ENCODE data around the gene MTHFD2.

MTHFD2 gene

GRCh38 chr2:74221604-74222299, 23.3 kb downstream of the MTHFD2 start:
- H4K20me1 ChIP-seq (ENCODE audit: control insufficient read depth, insufficient read depth, low read depth, low read length): peaks cover 12% of the 10 kb centered on the region; the same call in 1 of the 2 replicates
- no peaks in the 10 kb centered on the region for H3K4me1 ChIP-seq (ENCODE audit: control insufficient read depth, low read length)
- H3K27ac ChIP-seq (ENCODE audit: low read depth, low read length): no peak overlapping the region
- H3K4me3 ChIP-seq (ENCODE audit: low read length): no peak overlapping the region
- no peak overlapping the region for H3K4me2 ChIP-seq (ENCODE audit: low read length)
- no peaks in the 10 kb centered on the region for H3K27me3 ChIP-seq (ENCODE audit: control insufficient read depth, low read length)
- H3K9me2 ChIP-seq (replicated peaks; ENCODE audit: control insufficient read depth, low read length): no peaks in the 10 kb centered on the region
- H3K9me3 ChIP-seq (ENCODE audit: control insufficient read depth, insufficient read depth, low read length): no peaks in the 10 kb centered on the region
- no peaks in the 10 kb centered on the region for H3K79me2 ChIP-seq (ENCODE audit: control insufficient read depth, low read length)
- peaks cover 26% of the 10 kb centered on the region for H3K36me3 ChIP-seq (ENCODE audit: control insufficient read depth, low read length)
- TF ChIP-seq EZH2phosphoT487 (IDR thresholded peaks at IDR 0.05; ENCODE audit: borderline replicate concordance, low read length) (no peak), CTCF (IDR thresholded peaks at IDR 0.05; ENCODE audit: low read depth, low read length, poor library complexity, severe bottlenecking) (no peak)
- peaks cover 41% of the 10 kb centered on the region for H3F3A ChIP-seq (ENCODE audit: control insufficient read depth, insufficient read depth)

- Histone ChIP-seq H3K9me3 (ENCODE audit: control insufficient read depth, insufficient read depth, low read length) (no peaks in the 10 kb centered on the region), H3K79me2 (ENCODE audit: control insufficient read depth, low read length) (no peaks in the 10 kb centered on the region), H3K27ac (ENCODE audit: low read depth, low read length) (no peak overlapping the region), H3K4me2 (ENCODE audit: low read length) (no peak overlapping the region), H3K4me1 (ENCODE audit: control insufficient read depth, low read length) (no peaks in the 10 kb centered on the region), H3K36me3 (ENCODE audit: control insufficient read depth, low read length) (peaks cover 21% of the 10 kb centered on the region), H4K20me1 (ENCODE audit: control insufficient read depth, insufficient read depth, low read depth, low read length) (0 out of 2 replicates have a peak, but pooled peaks cover 7% of the 10 kb centered on the region), H3K4me3 (ENCODE audit: low read length) (no peak overlapping the region), H3K27me3 (ENCODE audit: control insufficient read depth, low read length) (no peaks in the 10 kb centered on the region), H3F3A (ENCODE audit: control insufficient read depth, insufficient read depth) (peaks cover 37% of the 10 kb centered on the region), H3K9me2 (replicated peaks; ENCODE audit: control insufficient read depth, low read length) (no peaks in the 10 kb centered on the region)
- TF ChIP-seq EZH2phosphoT487 (IDR thresholded peaks at IDR 0.05; ENCODE audit: borderline replicate concordance, low read length) (no peak), CTCF (IDR thresholded peaks at IDR 0.05; ENCODE audit: low read depth, low read length, poor library complexity, severe bottlenecking) (no peak)
Measured at GRCh38 chr2:74222300-74222650, 23.9 kb downstream of the MTHFD2 start.

GRCh38 chr2:74223941-74224770, 25.7 kb downstream of the MTHFD2 start:
- Histone ChIP-seq H3K79me2 (ENCODE audit: control insufficient read depth, low read length) (no peaks in the 10 kb centered on the region), H3K4me2 (ENCODE audit: low read length) (no peak overlapping the region)
- TF ChIP-seq EZH2phosphoT487 (IDR thresholded peaks at IDR 0.05; ENCODE audit: borderline replicate concordance, low read length) (no peak), CTCF (IDR thresholded peaks at IDR 0.05; ENCODE audit: low read depth, low read length, poor library complexity, severe bottlenecking) (no peak)

More at GRCh38 chr2:74223941-74224770, 25.7 kb downstream of the MTHFD2 start:
- Histone ChIP-seq H3K4me1 (ENCODE audit: control insufficient read depth, low read length) (no peaks in the 10 kb centered on the region), H3K4me3 (ENCODE audit: low read length) (no peak overlapping the region), H3K27ac (ENCODE audit: low read depth, low read length) (no peak overlapping the region), H4K20me1 (ENCODE audit: control insufficient read depth, insufficient read depth, low read depth, low read length) (no peaks in the 10 kb centered on the region), H3K36me3 (ENCODE audit: control insufficient read depth, low read length) (peaks cover 4% of the 10 kb centered on the region; the same call in 1 of the 2 replicates), H3K27me3 (ENCODE audit: control insufficient read depth, low read length) (no peaks in the 10 kb centered on the region), H3K9me2 (replicated peaks; ENCODE audit: control insufficient read depth, low read length) (no peaks in the 10 kb centered on the region), H3K9me3 (ENCODE audit: control insufficient read depth, insufficient read depth, low read length) (no peaks in the 10 kb centered on the region), H3F3A (ENCODE audit: control insufficient read depth, insufficient read depth) (peaks cover 26% of the 10 kb centered on the region)

Data from DOHH2 (cell line).